Vagina (tissue), 2 donors: ENCODE results near the gene CHST14.

Source experiments
- POLR2A ChIP-seq, 2 donors: fragments of 450-650 bp; IDR thresholded peaks; one replicate each; pipeline ENCODE4 v1.6.1; 2017; ENCODE audit warnings: antibody characterized with exemption in 2 of 2, mild to moderate bottlenecking in 2 of 2, moderate library complexity in 2 of 2
- TF ChIP-seq, protein P1 (sequence below), 3 experiments: fragments of 450-650 bp in 2 of 3; fragments of 200-600 bp in 1 of 3; sonication (generic) in 1 of 3; IDR thresholded peaks; one replicate each; pipeline ENCODE4 v1.5.1; 2017 to 2019; ENCODE audit warnings: antibody characterized with exemption in 3 of 3, mild to moderate bottlenecking in 2 of 3, moderate library complexity in 2 of 3

DNA sequence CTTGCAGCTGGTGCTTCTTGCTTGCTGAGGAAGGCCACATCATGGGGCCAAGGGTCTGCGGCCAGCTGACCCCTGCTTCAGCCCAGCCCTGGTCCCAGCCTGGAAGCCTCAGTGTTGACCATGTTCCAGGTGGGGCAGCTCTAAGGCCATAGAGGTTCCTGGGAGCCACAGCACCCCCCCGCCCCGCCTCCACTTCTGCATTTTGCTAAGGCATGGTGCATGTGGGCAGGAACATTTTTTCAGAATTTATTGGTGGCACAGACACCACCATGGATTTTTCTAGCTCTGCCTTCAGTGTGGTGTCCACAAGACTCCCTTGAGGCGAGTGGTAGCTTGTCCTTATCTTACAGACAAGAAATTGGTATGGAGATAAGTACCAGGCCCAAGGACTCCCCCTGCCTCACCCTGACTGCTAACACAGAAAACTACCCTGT, 1.9 kb upstream of the CHST14 start:
- TF ChIP-seq, protein P1, sequence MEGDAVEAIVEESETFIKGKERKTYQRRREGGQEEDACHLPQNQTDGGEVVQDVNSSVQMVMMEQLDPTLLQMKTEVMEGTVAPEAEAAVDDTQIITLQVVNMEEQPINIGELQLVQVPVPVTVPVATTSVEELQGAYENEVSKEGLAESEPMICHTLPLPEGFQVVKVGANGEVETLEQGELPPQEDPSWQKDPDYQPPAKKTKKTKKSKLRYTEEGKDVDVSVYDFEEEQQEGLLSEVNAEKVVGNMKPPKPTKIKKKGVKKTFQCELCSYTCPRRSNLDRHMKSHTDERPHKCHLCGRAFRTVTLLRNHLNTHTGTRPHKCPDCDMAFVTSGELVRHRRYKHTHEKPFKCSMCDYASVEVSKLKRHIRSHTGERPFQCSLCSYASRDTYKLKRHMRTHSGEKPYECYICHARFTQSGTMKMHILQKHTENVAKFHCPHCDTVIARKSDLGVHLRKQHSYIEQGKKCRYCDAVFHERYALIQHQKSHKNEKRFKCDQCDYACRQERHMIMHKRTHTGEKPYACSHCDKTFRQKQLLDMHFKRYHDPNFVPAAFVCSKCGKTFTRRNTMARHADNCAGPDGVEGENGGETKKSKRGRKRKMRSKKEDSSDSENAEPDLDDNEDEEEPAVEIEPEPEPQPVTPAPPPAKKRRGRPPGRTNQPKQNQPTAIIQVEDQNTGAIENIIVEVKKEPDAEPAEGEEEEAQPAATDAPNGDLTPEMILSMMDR (IDR thresholded peaks at IDR 0.05) = no peak
- TF ChIP-seq POLR2A (IDR thresholded peaks at IDR 0.05) = no peak
